AG08396 (cell line): ENCODE results near the gene CD244.
"Not testable (repeated sequence)": the region's sequence is repeated elsewhere in the genome, so short reads cannot be mapped to it uniquely, and the experiment has no call there.

ENCODE experiments used
- DNase-seq: peaks from one replicate; pipeline ENCODE4 v3.0.0; 2012; ENCODE audit warnings: low spot score, mixed read lengths

The CD244 gene

GRCh38 chr1:160811147-160811546 is 51.5 kb downstream of the CD244 start:
- DNase-seq: no peak

DNA sequence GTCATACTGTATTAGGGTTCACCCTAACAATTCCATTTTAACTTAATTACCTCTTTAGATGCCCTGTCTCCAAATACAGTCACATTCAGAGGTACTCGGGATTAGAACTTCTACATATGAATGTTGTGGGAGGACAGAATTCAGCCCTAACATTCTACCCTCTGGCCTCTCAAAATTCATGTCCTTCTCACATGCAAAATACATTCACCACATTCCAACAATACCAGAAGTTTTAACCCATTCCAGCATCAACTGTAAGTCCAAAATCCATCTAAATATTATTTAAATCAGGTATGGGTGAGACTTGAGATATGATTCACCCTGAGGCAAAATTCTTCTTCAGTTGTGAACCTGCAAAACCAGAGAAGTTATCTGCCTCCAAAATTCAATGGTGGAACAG is 52.2 kb downstream of the CD244 start:
- DNase-seq: no peak

GRCh38 chr1:160808289-160808688 is 54.4 kb downstream of the CD244 start:
- DNase-seq: no peak

DNA sequence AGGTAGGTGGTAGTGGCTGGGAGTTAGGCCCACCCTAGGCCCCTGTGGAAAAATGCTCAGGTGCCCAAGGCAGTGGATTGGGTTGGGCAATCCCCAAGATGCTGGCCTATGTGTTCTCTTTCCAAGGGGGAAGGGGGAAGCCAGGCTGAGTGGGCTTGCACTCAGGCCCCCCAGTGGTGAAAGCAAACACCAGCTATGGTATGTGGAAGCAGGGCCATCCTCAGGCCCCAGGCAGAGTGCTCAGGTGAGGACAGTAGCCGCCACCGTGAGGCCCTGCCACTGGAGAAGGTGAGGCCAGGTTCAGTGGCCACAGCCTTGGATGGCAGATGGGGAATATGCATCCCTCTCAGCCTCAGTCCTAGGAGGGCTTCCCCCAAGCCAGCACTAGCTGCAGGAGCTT is 54.9 kb downstream of the CD244 start:
- DNase-seq: no peak

DNA sequence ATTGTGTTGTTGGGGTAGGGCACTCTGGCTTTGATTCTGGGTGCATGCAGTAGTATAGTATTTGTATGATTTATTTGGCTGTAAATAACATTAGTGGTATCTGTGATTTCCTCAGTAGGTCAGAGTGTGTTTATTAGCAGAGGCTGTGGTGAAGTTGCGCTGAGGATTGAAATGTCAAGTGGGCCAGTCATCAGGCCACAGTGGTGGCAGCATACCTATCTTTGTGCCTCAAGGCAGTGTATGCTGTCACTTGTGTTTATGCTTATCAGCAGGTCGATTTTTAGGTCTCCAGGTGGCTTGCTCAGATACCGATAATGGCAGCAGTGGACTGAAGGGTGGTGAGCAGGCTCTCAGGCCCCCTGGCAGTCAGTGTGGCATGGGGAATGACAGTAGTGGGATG is 55.4 kb downstream of the CD244 start:
- no peak for DNase-seq

GRCh38 chr1:160806784-160807183 is 55.9 kb downstream of the CD244 start:
- DNase-seq: no peak

GRCh38 chr1:160806109-160806665 is 56.5 kb downstream of the CD244 start:
- no peak for DNase-seq

DNA sequence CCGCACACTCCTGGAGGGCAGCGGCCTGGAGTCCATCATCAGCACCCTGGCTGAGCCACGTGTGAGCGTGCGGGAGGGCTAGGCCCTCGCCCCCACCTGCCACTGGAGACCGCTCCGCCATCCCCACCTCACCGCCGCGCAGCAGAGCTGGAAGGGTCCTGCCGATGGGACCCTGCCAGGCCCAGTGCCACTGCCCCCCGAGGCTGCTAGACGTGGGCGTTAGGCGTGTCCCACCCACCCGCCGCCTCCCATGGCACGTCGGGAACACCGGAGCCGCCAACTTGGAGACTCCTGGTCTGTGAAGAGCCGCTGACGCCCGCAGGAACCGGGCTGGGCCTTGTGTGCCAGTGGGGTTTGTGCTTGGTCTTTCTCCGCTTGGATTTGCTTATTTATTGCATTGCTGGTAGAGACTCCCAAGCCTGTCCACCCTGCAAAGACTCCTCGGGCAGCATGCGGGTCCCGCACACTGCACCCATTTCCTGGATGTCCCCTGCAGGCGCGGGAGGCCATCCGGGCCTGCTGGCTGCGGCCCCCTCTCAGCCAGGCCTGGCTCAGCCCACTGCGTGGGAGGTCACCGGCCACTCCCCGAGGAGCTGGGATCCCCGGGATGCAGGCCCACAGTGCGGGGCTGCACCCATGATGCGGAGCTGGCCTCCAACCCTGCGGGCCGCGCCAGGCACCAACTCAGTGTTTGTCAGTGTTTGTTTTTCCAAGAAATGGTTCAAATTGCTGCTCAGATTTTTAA is 60.7 kb downstream of the CD244 start:
- no peak for DNase-seq

DNA sequence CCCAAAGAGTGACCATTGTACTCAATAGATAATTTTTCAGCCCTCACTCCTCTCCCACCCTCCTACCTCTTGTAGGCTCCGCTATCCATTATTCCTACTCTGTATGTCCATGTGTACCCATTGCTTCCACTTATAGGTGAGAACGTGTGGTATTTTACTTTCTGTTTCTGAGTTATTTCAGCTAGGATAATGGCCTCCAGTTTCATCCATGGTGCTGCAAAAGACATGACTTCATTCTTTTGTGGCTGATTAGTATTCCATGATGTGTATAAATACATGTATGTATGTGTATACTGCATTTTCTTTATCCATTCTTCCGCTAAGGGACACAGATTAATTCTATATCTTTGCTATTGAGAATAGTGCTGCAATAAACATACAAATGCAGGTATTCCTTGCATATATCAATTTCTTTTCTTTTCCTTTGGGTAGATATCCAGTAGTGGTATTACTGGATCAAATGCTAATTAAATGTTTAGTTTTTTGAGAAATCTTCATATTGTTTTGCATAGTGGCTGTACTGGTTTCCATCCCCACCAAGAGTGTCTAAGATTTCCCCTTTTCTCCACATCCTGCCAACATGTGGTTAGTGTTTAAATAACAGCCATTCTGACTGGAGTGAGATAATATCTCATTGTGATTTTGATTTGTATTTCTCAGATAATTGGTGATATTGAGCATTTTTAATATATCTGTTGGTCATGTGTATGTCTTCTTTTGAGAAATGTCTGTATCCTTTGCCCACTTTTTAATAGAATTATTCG is 61.9 kb downstream of the CD244 start:
- no peak for DNase-seq

GRCh38 chr1:160800142-160800541 is 62.5 kb downstream of the CD244 start:
- DNase-seq: no peak

DNA sequence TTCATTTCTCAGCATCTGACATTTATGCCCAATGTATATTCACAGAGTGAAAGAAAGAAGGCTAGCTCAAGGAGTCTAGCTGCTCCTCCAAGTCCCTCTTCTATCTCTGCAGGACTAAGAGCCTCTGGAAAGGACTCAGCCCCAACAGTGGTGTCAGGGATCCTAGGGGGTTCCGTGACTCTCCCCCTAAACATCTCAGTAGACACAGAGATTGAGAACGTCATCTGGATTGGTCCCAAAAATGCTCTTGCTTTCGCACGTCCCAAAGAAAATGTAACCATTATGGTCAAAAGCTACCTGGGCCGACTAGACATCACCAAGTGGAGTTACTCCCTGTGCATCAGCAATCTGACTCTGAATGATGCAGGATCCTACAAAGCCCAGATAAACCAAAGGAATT is 63.0 kb downstream of the CD244 start:
- no peak for DNase-seq

DNA sequence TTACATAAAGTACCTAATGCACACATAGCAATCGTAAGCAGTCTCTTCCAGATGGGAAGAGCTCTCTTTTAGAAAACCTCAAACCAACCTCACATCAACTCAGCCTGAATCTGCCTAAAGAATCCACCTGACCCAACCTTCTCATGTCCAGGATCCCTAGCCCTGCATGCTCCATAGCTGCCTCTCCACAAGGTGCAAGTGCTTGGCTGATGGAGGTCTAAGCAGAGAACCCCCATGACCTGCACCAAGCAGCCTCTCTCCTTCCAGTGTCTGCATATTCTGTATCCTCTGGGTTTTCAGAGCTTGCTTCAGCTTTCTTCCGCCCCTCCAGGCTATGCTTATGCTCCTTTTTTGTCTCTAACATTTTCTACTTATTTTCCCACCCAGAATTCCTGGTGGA is 64.2 kb downstream of the CD244 start:
- no peak for DNase-seq

GRCh38 chr1:160797861-160798273 is 64.8 kb downstream of the CD244 start:
- no peak for DNase-seq

DNA sequence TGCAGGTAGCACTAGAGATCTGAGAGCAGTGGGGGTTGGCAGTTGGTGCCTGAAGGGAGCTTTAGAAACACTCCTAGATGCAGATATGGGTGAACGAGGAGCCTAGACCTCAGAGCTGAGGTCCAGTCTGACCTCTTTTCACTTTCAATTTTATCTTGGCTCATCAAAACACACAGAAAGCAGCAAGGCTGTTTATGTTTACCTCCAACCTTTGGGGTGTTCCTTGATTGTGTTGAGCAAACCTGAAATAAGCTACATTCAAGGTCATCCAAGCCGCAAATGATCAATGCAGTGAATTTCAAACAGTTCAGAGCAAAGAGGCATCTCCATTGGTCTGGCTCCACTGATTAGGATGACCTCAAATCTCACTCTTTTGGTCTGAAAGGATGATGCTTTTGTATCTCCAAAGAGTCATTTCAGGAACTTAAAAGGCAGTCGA is 65.4 kb downstream of the CD244 start:
- no peak for DNase-seq

- DNase-seq: no peak
Measured at GRCh38 chr1:160795951-160796383, 66.7 kb downstream of the CD244 start, which contains the start of gene LY9. TSS of gene LY9 (plus strand) at chr1:160796174. CDS start at chr1:160796188, 14 bp downstream.

- DNase-seq: no peak
Measured at GRCh38 chr1:160794376-160794775, 68.3 kb downstream of the CD244 start.

GRCh38 chr1:160789702-160790611 is 72.7 kb downstream of the CD244 start:
- no peak for DNase-seq

GRCh38 chr1:160789051-160789701 is 73.5 kb downstream of the CD244 start:
- DNase-seq: no peak

DNA sequence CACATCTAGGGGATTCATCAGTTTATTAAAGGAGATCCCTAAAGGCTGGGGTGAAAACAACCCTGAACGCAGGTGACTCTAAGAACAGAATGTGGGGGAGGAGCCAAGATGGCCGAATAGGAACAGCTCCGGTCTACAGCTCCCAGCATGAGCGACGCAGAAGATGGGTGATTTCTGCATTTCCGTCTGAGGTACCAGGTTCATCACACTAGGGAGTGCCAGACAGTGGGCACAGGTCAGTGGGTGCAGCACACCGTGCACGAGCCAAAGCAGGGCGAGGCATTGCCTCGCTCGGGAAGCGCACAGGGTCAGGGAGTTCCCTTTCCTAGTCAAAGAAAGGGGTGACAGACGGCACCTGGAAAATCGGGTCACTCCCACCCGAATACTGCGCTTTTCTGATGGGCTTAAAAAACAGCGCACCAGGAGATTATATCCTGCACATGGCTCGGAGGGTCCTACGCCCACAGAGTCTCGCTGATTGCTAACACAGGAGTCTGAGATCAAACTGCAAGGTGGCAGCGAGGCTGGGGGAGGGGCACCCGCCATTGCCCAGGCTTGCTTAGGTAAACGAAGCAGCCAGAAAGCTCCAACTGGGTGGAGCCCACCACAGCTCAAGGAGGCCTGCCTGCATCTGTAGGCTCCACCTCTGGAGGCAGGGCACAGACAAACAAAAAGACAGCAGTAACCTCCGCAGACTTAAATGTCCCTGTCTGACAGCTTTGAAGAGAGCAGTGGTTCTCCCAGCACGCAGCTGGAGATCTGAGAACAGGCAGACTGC is 79.5 kb downstream of the CD244 start:
- DNase-seq: not testable (repeated sequence)

DNA sequence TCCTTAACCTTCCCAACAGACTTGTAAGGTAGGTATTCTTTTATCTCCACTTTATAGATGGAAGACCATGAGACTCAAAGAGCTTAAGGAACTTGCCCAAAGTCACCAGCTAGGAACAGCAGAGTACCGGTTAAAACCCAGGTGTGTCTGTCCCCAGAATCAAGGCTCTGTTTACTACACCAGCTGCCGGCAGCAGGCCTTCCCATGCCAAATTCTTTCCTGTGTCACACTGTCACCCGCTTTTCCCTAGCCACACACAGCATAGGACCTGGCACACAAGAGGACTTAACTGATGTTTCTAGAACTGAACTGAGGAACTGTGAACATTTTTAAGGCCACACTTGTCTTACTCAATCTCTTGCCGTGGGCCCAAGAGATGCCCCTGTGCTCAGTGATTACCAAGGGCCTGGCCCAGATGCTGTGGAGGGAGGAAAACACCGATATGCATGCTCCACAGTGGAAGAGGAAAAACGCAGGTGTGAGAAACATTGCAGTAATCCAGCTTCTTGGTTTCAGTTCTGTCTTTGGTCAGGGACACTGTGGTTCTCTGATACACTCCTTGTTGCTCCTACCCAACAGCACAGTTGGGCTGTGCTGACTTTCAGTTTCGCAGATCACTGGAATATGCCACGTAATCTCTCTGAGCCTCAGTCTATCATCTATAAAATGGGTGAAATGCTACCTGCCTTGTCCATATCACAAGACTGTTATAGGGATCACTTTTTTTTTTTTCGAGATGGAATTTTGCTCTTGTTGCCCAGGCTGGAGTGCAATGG is 80.6 kb downstream of the CD244 start:
- DNase-seq: no peak
